SU-DHL-6 (cell line): ENCODE measurements around the gene FABP6.

Experiments used
- H2AFZ ChIP-seq: fragments of 200-600 bp; sonication (generic); 2 replicates; pipeline ENCODE4 v1.6.1; 2014; ENCODE audit warnings: low read depth, mild to moderate bottlenecking, moderate library complexity, mixed read lengths, antibody characterized with exemption, low read length; ENCODE audit not compliant: severe bottlenecking
- H3F3A ChIP-seq: fragments of 200-600 bp; shearing (Covaris generic); 2 replicates; pipeline ENCODE4 v1.6.0; 2016; ENCODE audit warnings: antibody characterized with exemption, mild to moderate bottlenecking; ENCODE audit not compliant: insufficient read depth
- H3K27ac ChIP-seq: fragments of 200-600 bp; sonication (generic); 2 replicates; pipeline ENCODE4 v1.5.1; 2016; ENCODE audit warnings: low read depth, mild to moderate bottlenecking, low read length, moderate library complexity, mixed read lengths
- H3K27me3 ChIP-seq: fragments of 200-600 bp; sonication (generic), shearing (Covaris generic); 2 replicates; pipeline ENCODE4 v1.6.0; 2014; ENCODE audit warnings: mild to moderate bottlenecking, low read length
- H3K36me3 ChIP-seq: fragments of 200-600 bp; sonication (generic); 2 replicates; pipeline ENCODE4 v1.6.1; 2014; ENCODE audit warnings: mild to moderate bottlenecking, low read length, mixed read lengths
- H3K4me2 ChIP-seq: fragments of 300-600, 200-600 bp; shearing (Covaris generic), sonication (generic); 2 replicates; pipeline ENCODE4 v1.6.0; 2014; ENCODE audit warnings: low read length, low read depth, mild to moderate bottlenecking; ENCODE audit not compliant: poor library complexity, severe bottlenecking
- H3K4me3 ChIP-seq: fragments of 200-600 bp; sonication (generic); 2 replicates; pipeline ENCODE4 v1.5.1; 2014; ENCODE audit warnings: antibody characterized with exemption, low read length, mild to moderate bottlenecking, mixed read lengths; ENCODE audit not compliant: insufficient read depth, poor library complexity, severe bottlenecking
- H3K79me2 ChIP-seq: fragments of 200-600 bp; sonication (generic); 2 replicates; pipeline ENCODE4 v1.6.1; 2014; ENCODE audit warnings: mild to moderate bottlenecking, low read length, moderate library complexity; ENCODE audit not compliant: insufficient read depth
- H3K9ac ChIP-seq: fragments of 200-600 bp; sonication (generic); 2 replicates; pipeline ENCODE4 v1.7.0; 2014; ENCODE audit warnings: mild to moderate bottlenecking, low read length
- H3K9me2 ChIP-seq: fragments of 200-600 bp; sonication (generic); replicated peaks from 2 replicates; pipeline ENCODE4 v1.6.1; 2014; ENCODE audit warnings: low read length; ENCODE audit not compliant: insufficient read depth
- H3K9me3 ChIP-seq: fragments of 200-600 bp; sonication (generic); 2 replicates; pipeline ENCODE4 v1.6.1; 2014; ENCODE audit warnings: low read length, mixed read lengths; ENCODE audit not compliant: insufficient read depth
- H4K20me1 ChIP-seq: fragments of 200-600 bp; sonication (generic); 2 replicates; pipeline ENCODE4 v1.6.1; 2014; ENCODE audit warnings: low read depth, mild to moderate bottlenecking, antibody characterized with exemption, low read length, moderate library complexity, mixed read lengths
- EZH2phosphoT487 ChIP-seq: fragments of 200-600 bp; sonication (generic), shearing (Covaris generic); conservative IDR thresholded peaks from 2 replicates; pipeline ENCODE4 v1.6.1; 2018; ENCODE audit warnings: mild to moderate bottlenecking, antibody characterized with exemption, low read length, moderate library complexity, mixed read lengths
- TF ChIP-seq, protein P1 (sequence below): fragments of 200-600 bp; sonication (generic); IDR thresholded peaks from one replicate; pipeline ENCODE4 v1.5.1; 2017; ENCODE audit warnings: antibody characterized with exemption, mild to moderate bottlenecking, low read length, moderate library complexity; ENCODE audit not compliant: insufficient read depth, poor library complexity, severe bottlenecking

FABP6 gene

DNA sequence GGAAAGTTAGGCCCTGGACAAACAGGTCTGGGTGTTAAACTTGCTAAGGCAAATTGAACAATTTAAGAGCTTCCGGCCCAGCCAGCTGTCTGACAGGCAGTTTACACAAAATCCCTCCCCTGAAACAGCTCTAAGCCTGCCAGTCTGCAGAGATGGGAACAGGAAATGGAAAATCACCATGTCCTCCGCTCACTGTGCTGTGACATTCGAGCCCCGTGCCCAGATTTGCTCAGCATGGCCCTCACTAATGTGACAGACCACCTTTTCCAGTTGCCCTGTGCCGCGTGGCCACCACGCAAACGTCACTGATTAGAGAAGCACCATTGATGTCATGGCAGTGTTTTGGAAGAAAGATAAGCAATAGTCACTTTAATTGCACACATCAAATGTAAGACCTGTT lies 42.1 kb downstream of the FABP6 start:
- Histone ChIP-seq H2AFZ (no peak overlapping the region), H3K36me3 (no peaks in the 10 kb centered on the region), H3K27ac (no peak overlapping the region), H3K27me3 (no peaks in the 10 kb centered on the region), H3F3A (no peaks in the 10 kb centered on the region), H3K9me3 (no peaks in the 10 kb centered on the region), H3K9ac (no peak overlapping the region), H3K4me2 (no peak overlapping the region), H3K4me3 (no peak overlapping the region), H3K79me2 (no peaks in the 10 kb centered on the region), H3K9me2 (no peaks in the 10 kb centered on the region), H4K20me1 (no peaks in the 10 kb centered on the region)
- TF ChIP-seq EZH2phosphoT487: no peak

DNA sequence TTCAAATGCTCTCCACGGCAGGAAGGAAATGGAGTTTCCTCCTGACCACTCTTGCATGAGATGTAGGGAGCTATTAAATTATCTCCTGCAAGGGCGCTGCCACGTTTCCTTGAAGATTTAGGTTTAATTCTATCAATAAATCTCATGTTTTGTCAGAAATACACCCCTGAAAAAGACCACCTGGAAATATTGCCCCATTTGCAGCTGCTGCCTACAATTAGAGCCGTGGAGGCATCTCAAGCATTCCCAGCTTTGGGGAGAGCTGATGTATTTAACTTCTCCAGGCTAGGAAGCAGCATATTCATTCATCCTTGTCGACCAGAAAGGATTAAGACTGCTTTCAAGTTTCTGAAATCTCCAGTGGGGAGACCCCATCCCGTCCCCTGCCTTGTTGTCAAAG lies 42.5 kb downstream of the FABP6 start:
- Histone ChIP-seq H3K9me3 (no peaks in the 10 kb centered on the region), H3K9ac (no peak overlapping the region), H3K79me2 (no peaks in the 10 kb centered on the region), H3K36me3 (no peaks in the 10 kb centered on the region), H4K20me1 (no peaks in the 10 kb centered on the region), H3F3A (no peaks in the 10 kb centered on the region), H3K27me3 (no peaks in the 10 kb centered on the region), H3K9me2 (no peaks in the 10 kb centered on the region), H2AFZ (no peak overlapping the region), H3K27ac (no peak overlapping the region), H3K4me3 (no peak overlapping the region), H3K4me2 (no peak overlapping the region)
- no peak for TF ChIP-seq EZH2phosphoT487

DNA sequence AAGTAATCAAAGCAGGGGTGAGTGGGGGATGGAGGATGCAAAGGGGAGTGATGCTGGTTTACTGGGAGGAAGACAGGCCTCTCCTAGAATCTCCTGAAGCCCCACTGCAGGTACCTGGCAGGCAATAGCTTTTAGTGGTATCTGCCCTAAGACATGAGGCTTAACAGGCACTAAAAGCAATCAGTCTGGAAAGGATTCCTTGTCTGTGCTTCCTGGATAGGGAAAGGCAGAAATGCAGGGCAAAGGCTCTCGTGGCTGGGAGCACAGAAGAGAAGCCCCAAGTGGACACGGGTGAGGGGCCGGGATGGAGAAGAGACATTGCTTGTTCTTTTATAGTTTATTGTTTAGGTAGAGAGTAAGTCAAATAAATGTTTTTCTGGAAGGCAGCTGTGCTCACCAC lies 43.0 kb downstream of the FABP6 start:
- Histone ChIP-seq H3K4me3 (no peak overlapping the region), H3K4me2 (no peak overlapping the region), H3K9ac (no peak overlapping the region), H3K27me3 (no peaks in the 10 kb centered on the region), H3K79me2 (no peaks in the 10 kb centered on the region), H3F3A (no peaks in the 10 kb centered on the region), H3K9me2 (no peaks in the 10 kb centered on the region), H3K27ac (no peak overlapping the region), H3K36me3 (no peaks in the 10 kb centered on the region), H2AFZ (no peak overlapping the region), H4K20me1 (no peaks in the 10 kb centered on the region), H3K9me3 (no peaks in the 10 kb centered on the region)
- TF ChIP-seq, protein P1, sequence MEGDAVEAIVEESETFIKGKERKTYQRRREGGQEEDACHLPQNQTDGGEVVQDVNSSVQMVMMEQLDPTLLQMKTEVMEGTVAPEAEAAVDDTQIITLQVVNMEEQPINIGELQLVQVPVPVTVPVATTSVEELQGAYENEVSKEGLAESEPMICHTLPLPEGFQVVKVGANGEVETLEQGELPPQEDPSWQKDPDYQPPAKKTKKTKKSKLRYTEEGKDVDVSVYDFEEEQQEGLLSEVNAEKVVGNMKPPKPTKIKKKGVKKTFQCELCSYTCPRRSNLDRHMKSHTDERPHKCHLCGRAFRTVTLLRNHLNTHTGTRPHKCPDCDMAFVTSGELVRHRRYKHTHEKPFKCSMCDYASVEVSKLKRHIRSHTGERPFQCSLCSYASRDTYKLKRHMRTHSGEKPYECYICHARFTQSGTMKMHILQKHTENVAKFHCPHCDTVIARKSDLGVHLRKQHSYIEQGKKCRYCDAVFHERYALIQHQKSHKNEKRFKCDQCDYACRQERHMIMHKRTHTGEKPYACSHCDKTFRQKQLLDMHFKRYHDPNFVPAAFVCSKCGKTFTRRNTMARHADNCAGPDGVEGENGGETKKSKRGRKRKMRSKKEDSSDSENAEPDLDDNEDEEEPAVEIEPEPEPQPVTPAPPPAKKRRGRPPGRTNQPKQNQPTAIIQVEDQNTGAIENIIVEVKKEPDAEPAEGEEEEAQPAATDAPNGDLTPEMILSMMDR: no peak
- no peak for TF ChIP-seq EZH2phosphoT487

DNA sequence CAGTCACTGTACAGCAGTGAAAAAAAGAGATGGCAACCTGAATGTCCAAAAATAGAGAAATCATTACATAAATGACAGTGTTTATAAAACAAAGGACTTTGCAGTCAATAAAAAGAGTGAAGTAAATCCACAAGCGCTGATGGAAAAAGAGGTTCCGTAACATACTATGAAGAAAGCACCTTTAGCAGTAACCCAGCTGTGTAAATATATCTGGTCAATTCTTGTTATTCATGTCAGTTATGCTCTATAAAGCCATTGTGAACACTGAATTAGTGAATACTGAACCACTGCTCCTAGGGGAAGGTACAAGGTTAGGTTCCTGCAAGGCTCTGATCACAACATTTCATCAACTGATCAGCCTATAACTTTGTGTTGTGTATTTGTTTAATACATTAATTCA lies 43.6 kb downstream of the FABP6 start:
- Histone ChIP-seq H2AFZ (no peak overlapping the region), H3K9me2 (no peaks in the 10 kb centered on the region), H3K79me2 (no peaks in the 10 kb centered on the region), H3K9ac (no peak overlapping the region), H3K27me3 (no peaks in the 10 kb centered on the region), H3K4me3 (no peak overlapping the region), H3K27ac (no peak overlapping the region), H4K20me1 (no peaks in the 10 kb centered on the region), H3K36me3 (no peaks in the 10 kb centered on the region), H3K4me2 (no peak overlapping the region), H3F3A (no peaks in the 10 kb centered on the region), H3K9me3 (no peaks in the 10 kb centered on the region)
- TF ChIP-seq EZH2phosphoT487: no peak
- TF ChIP-seq, protein P1: no peak
